ENCODE data around the gene ASB18. TPM values are rescaled to one million over a fixed set of nuclear protein-coding genes. Genes with fewer than 3 reads are reported as not detected.

Gene ASB18
- total and polyA plus RNA-seq, 8 donors = not detected

- peak in 1 of 4 donors; percentile 24 for ATAC-seq
- no peaks in the 10 kb centered on the region for H3K36me3 ChIP-seq
- peak in 1 of 6 donors; percentile 64 for DNase-seq
- TF ChIP-seq CTCF (IDR thresholded peaks at IDR 0.05) = no peak
- no peak overlapping the region for H3K27ac ChIP-seq
- intact Hi-C loops (cut with DNase I) = no loop called here
- peaks cover 4 to 21% (median 15%) of the 10 kb centered on the region in 3 donors for H3K4me1 ChIP-seq
- H3K9me3 ChIP-seq = no peaks in the 10 kb centered on the region
- H3K27me3 ChIP-seq = peaks cover 10 to 65% (median 25%) of the 10 kb centered on the region in 4 donors
- WGBS, 2 donors = 5 to 6% methylated on average over 45 to 58 of the region's 58 CpGs
- peak overlapping the region in 2 of 4 donors; percentile 17 to 39 for H3K4me3 ChIP-seq
- no peak for FAIRE-seq
These were observed 98.1 kb downstream of the ASB18 start for GRCh38 chr2:236165842-236166795.

GRCh38 chr2:236164925-236165841 is 99.0 kb downstream of the ASB18 start:
- 22 to 23% methylated on average over 18 of the region's 18 CpGs for WGBS, 2 donors
- no peak overlapping the region for H3K4me3 ChIP-seq
- TF ChIP-seq CTCF (IDR thresholded peaks at IDR 0.05) = no peak
- H3K36me3 ChIP-seq = no peaks in the 10 kb centered on the region
- ATAC-seq (no peak), DNase-seq (no peak), FAIRE-seq (no peak)
- peaks cover 10 to 58% (median 24%) of the 10 kb centered on the region in 4 donors for H3K27me3 ChIP-seq
- peaks cover 4 to 21% (median 15%) of the 10 kb centered on the region in 3 donors for H3K4me1 ChIP-seq
- intact Hi-C loops (cut with DNase I) = no loop called here
- H3K9me3 ChIP-seq = no peaks in the 10 kb centered on the region
- H3K27ac ChIP-seq = no peak overlapping the region

- H3K36me3 ChIP-seq = no peaks in the 10 kb centered on the region
- peak overlapping the region in 2 of 4 donors; percentile 13 to 41 for H3K4me3 ChIP-seq
- H3K4me1 ChIP-seq = peaks cover 4 to 21% (median 15%) of the 10 kb centered on the region in 3 donors
- H3K9me3 ChIP-seq = no peaks in the 10 kb centered on the region
- DNase-seq (peak in 1 of 6 donors; percentile 68), FAIRE-seq (no peak), ATAC-seq (peak in 3 of 4 donors; percentile 21 to 38 (median 36))
- intact Hi-C loops (cut with DNase I) = no loop called here
- WGBS, 2 donors = 4 to 6% methylated on average over 60 to 67 of the region's 67 CpGs
- H3K27me3 ChIP-seq = peaks cover 10 to 50% (median 19%) of the 10 kb centered on the region in 4 donors
- no peak for TF ChIP-seq CTCF (IDR thresholded peaks at IDR 0.05)
- no peak overlapping the region for H3K27ac ChIP-seq
These were observed 99.8 kb downstream of the ASB18 start for GRCh38 chr2:236164201-236164924.

GRCh38 chr2:236163471-236164200 is 100.6 kb downstream of the ASB18 start:
- Histone ChIP-seq H3K9me3 (no peaks in the 10 kb centered on the region), H3K4me3 (peak overlapping the region in 2 of 4 donors; percentile 13 to 41), H3K4me1 (peaks cover 4 to 21% (median 15%) of the 10 kb centered on the region in 3 donors), H3K27me3 (peaks cover 3 to 44% (median 12%) of the 10 kb centered on the region in 4 donors), H3K27ac (no peak overlapping the region), H3K36me3 (no peaks in the 10 kb centered on the region)
- WGBS, 2 donors = 5% methylated on average over 40 to 59 of the region's 59 CpGs
- DNase-seq = no peak
- no peak for TF ChIP-seq CTCF (IDR thresholded peaks at IDR 0.05)
- peak in 2 of 4 donors; percentile 14 to 21 for ATAC-seq
- intact Hi-C loops (cut with DNase I) = no loop called here
- FAIRE-seq = no peak

Measured in pancreas (tissue), 10 donors.